RWPE2 (cell line): ENCODE results near the gene CLHC1.
"Not testable (repeated sequence)": the region's sequence is repeated elsewhere in the genome, so short reads cannot be mapped to it uniquely, and the experiment has no call there.

ENCODE experiments used
- ATAC-seq: fragments of 200-7000 bp; cut with Tn5 transposase; 3 replicates; pipeline ENCODE4 v1.9.1; 2021; ENCODE audit warnings: low read depth
- DNase-seq: peaks from one replicate; pipeline ENCODE4 v3.0.0-alpha.2; 2020; ENCODE audit warnings: low spot score
- H3K27ac ChIP-seq: fragments of 450-650 bp; 2 replicates; pipeline ENCODE4 v1.5.1; 2017; ENCODE audit warnings: mild to moderate bottlenecking; ENCODE audit not compliant: poor library complexity, severe bottlenecking
- H3K27me3 ChIP-seq: fragments of 250-450 bp; sonication (Bioruptor Pico); 2 replicates; pipeline ENCODE4 v1.5.1; 2021; ENCODE audit warnings: mild to moderate bottlenecking, moderate library complexity; ENCODE audit not compliant: insufficient read depth, poor library complexity, severe bottlenecking
- H3K36me3 ChIP-seq: fragments of 250-450 bp; sonication (Bioruptor Pico); 2 replicates; pipeline ENCODE4 v1.5.1; 2020; ENCODE audit warnings: low read depth, mild to moderate bottlenecking, moderate library complexity
- H3K4me1 ChIP-seq: fragments of 250-450 bp; sonication (Bioruptor Pico); 2 replicates; pipeline ENCODE4 v1.5.1; 2021; ENCODE audit warnings: mild to moderate bottlenecking, moderate library complexity; ENCODE audit not compliant: insufficient read depth, poor library complexity, severe bottlenecking
- H3K4me3 ChIP-seq: fragments of 250-450 bp; sonication (Bioruptor Pico); 2 replicates; pipeline ENCODE4 v1.5.1; 2021; ENCODE audit warnings: mild to moderate bottlenecking, moderate library complexity; ENCODE audit not compliant: severe bottlenecking
- H3K9me3 ChIP-seq: fragments of 250-450 bp; sonication (Bioruptor Pico); 2 replicates; pipeline ENCODE4 v1.5.1; 2021; ENCODE audit warnings: mild to moderate bottlenecking, moderate library complexity; ENCODE audit not compliant: severe bottlenecking
- TF ChIP-seq, protein P1 (sequence below): fragments of 450-650 bp; IDR thresholded peaks from one replicate; pipeline ENCODE4 v1.5.1; 2017; ENCODE audit warnings: mild to moderate bottlenecking, moderate library complexity; ENCODE audit not compliant: poor library complexity, severe bottlenecking

The CLHC1 gene

DNA sequence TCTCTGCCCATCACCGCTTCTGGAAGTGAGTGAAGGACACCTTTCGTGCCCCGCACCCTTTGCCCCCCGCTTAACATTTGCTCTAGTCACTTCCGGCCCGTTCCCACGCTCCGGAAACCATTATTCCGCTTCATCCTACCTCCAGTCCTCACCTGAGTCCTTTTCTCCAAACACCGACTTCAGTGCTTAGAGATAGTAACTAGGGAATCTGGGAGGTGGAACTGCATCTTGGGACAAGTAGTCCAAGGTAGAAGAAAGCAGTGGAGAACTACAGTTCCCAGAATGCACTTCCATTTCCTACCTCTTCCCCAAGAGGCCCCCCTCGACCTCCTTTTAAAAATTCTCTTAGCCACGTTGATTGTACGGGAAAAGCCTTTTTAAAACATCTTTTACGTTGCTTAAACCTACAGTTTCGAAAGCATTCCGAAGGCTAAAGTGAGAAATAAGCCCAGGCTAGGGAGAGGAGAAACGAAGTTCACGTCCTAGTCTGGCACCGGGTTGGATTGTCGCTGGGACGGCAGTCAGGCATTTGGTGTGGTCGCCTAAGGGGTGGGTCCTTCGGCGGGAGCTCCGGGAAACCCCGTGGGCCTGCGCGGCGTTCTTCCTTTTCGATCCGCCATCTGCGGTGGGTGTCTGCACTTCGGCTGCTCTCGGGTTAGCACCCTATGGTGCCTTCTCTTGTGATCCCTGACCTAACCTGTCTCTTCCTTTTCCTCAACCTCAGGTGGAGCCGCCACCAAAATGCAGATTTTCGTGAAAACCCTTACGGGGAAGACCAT is at the start of gene CLHC1, which contains the start of gene RPS27A:
TSS of gene CLHC1 (minus strand) at position 210 of the 779 bp plus-strand sequence. CDS start 9,882 bp downstream, outside the sequence.
TSS of gene RPS27A (plus strand) at position 605 of the 779 bp plus-strand sequence. CDS start at position 742, 137 bp downstream.
- no peaks in the 10 kb centered on the region for H3K27me3 ChIP-seq
- H3K4me3 ChIP-seq, result peak within 1 kb of the TSS; percentile 45
- H3K9me3 ChIP-seq, result no peaks in the 10 kb centered on the region
- ATAC-seq (peak; percentile 94), DNase-seq (peak; percentile 89)
- H3K4me1 ChIP-seq, result peaks cover 12% of the 10 kb centered on the region
- peaks cover 47% of the 10 kb centered on the region for H3K36me3 ChIP-seq
- TF ChIP-seq, protein P1, sequence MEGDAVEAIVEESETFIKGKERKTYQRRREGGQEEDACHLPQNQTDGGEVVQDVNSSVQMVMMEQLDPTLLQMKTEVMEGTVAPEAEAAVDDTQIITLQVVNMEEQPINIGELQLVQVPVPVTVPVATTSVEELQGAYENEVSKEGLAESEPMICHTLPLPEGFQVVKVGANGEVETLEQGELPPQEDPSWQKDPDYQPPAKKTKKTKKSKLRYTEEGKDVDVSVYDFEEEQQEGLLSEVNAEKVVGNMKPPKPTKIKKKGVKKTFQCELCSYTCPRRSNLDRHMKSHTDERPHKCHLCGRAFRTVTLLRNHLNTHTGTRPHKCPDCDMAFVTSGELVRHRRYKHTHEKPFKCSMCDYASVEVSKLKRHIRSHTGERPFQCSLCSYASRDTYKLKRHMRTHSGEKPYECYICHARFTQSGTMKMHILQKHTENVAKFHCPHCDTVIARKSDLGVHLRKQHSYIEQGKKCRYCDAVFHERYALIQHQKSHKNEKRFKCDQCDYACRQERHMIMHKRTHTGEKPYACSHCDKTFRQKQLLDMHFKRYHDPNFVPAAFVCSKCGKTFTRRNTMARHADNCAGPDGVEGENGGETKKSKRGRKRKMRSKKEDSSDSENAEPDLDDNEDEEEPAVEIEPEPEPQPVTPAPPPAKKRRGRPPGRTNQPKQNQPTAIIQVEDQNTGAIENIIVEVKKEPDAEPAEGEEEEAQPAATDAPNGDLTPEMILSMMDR, result no peak
- peak within 1 kb of the TSS; percentile 85 for H3K27ac ChIP-seq

DNA sequence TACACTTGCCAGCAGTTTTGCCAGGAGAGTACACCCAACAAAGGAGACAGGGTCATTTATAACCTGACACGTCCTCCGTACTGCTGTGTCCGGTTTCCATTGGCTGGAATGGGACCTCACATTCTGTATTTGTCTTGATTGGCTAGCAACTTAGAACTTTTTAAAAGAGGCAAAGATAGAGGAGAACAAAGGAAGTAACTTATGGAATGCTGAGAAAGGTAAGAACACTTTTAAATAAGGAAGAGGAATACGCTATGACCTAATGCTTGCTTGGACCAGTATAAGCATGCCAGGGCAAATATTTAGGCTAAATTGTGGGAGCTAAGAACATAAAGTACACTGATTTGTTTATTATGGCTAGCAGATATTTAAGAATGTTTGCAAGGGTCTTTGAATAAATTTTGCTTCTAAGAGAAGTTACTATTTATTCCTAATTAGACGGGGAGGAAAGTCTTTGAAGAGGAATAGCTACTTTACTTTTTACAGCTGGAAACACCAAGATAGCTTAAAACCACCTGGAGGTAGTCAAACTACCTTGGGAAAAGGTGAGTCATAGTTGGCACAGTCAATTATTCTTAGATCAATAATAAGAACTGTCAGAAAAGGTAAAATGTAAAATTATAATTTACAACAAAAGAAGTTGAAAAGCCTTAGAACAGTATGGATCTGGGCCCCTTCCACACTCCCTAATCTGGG is 48.9 kb upstream of the CLHC1 start:
- H3K27me3 ChIP-seq, H3K9me3 ChIP-seq, H3K36me3 ChIP-seq, DNase-seq, H3K4me3 ChIP-seq, ATAC-seq: not testable (repeated sequence)
- Histone ChIP-seq H3K4me1 (peaks cover 10% of the 10 kb centered on the region), H3K27ac (peak overlapping the region; percentile 58)

DNA sequence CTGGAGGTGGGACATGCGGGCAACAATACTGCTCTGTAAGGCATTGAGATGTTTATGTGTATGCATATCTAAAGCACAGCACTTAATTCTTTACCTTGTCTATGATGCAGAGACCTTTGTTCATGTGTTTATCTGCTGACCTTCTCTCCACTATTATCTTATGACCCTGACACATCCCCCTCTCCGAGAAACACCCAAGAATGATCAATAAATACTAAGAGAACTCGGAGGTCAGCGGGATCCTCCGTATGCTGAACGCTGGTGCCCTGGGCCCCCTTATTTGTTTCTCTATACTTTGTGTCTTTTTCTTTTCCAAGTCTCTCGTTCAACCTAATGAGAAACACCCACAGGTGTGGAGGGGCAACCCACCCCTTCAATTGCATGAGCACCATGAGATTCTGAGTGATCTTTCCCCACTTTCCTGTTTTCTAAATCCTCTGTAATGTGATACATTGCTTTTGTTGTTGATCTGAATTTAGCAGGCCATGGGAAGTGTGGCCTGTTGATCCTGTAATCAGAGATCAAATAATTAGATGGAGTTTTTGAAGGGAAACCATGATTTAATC is 47.8 kb upstream of the CLHC1 start:
- not testable (repeated sequence) for H3K4me3 ChIP-seq, H3K9me3 ChIP-seq, H3K27me3 ChIP-seq, H3K36me3 ChIP-seq, ATAC-seq, DNase-seq
- H3K27ac ChIP-seq, result peak overlapping the region; percentile 58
- H3K4me1 ChIP-seq, result peaks cover 10% of the 10 kb centered on the region

DNA sequence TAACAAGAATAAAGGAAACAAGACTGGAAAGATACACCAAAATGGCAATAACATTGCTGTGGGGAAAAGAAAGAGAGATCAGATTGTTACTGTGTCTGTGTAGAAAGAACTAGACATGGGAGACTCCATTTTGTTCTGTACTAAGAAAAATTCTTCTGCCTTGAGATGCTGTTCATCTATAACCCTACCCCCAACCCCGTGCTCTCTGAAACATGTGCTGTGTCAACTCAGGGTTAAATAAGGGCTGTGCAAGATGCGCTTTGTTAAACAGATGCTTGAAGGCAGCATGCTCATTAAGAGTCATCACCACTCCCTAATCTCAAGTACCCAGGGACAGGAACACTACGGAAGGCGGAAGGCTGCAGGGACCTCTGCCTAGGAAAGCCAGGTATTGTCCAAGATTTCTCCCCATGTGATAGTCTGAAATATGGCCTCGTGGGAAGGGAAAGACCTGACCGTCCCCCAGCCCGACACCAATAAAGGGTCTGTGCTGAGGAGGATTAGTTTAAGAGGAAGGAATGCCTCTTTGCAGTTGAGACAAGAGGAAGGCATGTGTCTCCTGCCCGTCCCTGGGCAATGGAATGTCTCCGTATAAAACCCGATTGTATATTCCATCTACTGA is 47.2 kb upstream of the CLHC1 start:
- not testable (repeated sequence) for DNase-seq, H3K27me3 ChIP-seq, H3K27ac ChIP-seq, H3K9me3 ChIP-seq, H3K36me3 ChIP-seq, H3K4me3 ChIP-seq, ATAC-seq
- peaks cover 10% of the 10 kb centered on the region for H3K4me1 ChIP-seq

DNA sequence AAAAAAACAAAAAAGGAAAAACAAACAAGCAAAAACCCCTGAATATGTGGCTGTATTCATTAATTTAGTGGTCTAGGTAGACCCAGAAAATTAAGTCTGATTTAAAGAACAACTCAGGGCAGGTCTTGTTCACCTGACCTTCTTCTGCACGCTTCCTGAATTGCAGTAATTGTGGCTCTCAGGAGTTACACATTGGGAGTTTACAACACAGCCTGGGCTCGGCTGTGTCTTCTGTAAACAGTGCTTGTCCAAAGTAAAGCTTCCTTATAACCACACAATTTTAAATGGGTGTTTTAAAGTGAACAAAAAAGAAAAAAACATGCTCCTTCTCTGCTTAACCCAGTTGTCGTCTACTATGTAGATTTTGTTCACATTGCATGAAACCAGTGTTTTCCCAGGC is 45.2 kb upstream of the CLHC1 start:
- H3K4me1 ChIP-seq, result peaks cover 10% of the 10 kb centered on the region
- no peak overlapping the region for H3K4me3 ChIP-seq
- no peaks in the 10 kb centered on the region for H3K27me3 ChIP-seq
- ATAC-seq (no peak), DNase-seq (no peak)
- H3K27ac ChIP-seq, result no peak overlapping the region
- H3K9me3 ChIP-seq, result no peaks in the 10 kb centered on the region
- TF ChIP-seq, protein P1, result no peak
- H3K36me3 ChIP-seq, result no peaks in the 10 kb centered on the region

DNA sequence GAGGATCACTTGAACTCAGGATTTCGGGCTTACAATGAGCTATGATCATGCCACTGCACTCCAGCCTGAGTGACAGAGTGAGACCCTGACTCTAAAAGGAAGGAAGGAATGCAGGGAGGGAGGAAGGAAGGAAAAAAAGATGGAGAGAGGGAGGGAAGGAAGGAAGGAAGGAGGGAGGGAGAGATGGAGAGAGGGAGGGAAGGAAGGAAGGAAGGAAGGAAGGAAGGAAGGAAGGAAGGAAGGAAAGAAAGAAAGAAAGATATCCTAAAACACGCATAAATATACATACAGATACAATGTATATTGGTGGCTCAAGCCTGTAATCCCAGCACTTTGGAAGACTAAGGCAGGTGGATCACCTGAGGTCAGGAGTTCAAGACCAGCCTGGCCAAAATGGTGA is 42.3 kb upstream of the CLHC1 start:
- not testable (repeated sequence) for ATAC-seq, DNase-seq, H3K27me3 ChIP-seq, H3K27ac ChIP-seq, H3K4me3 ChIP-seq, H3K36me3 ChIP-seq, H3K4me1 ChIP-seq, H3K9me3 ChIP-seq
